Central memory CD8-positive, alpha-beta T cell (primary cell): ENCODE data around the gene ZNF708.
"Not testable (repeated sequence)": the region's sequence is repeated elsewhere in the genome, so short reads cannot be mapped to it uniquely, and the experiment has no call there.

Experiments used
- ATAC-seq: fragments of 150-1000 bp; cut with Tn5 transposase; replicated peaks from 2 replicates; pipeline ENCODE4 v1.10.0; 2022; ENCODE audit warnings: mild to moderate bottlenecking, moderate FRiP score, moderate number of reproducible peaks; ENCODE audit not compliant: poor library complexity, severe bottlenecking; ENCODE audit errors: extremely low read depth
- DNase-seq, 2 donors: peaks; one replicate each; pipeline ENCODE4 v3.0.0; 2021; ENCODE audit warnings: low spot score in 2 of 2
- H3K27ac Mint-ChIP-seq: one replicate; pipeline ENCODE4 v1.8.0; 2022; ENCODE audit warnings: low read depth, mild to moderate bottlenecking, moderate library complexity, mixed read lengths
- H3K27me3 Mint-ChIP-seq: one replicate; pipeline ENCODE4 v1.8.0; 2022; ENCODE audit warnings: mixed read lengths
- H3K36me3 Mint-ChIP-seq: one replicate; pipeline ENCODE4 v1.8.0; 2022; ENCODE audit warnings: mild to moderate bottlenecking, moderate library complexity, mixed read lengths; ENCODE audit not compliant: insufficient read depth
- H3K4me1 Mint-ChIP-seq: one replicate; pipeline ENCODE4 v1.8.0; 2022; ENCODE audit warnings: mixed read lengths
- H3K4me3 Mint-ChIP-seq: one replicate; pipeline ENCODE4 v1.8.0; 2022; ENCODE audit warnings: mild to moderate bottlenecking, moderate library complexity, mixed read lengths
- H3K9me3 Mint-ChIP-seq: one replicate; pipeline ENCODE4 v1.8.0; 2022; ENCODE audit warnings: mixed read lengths

Gene ZNF708

DNA sequence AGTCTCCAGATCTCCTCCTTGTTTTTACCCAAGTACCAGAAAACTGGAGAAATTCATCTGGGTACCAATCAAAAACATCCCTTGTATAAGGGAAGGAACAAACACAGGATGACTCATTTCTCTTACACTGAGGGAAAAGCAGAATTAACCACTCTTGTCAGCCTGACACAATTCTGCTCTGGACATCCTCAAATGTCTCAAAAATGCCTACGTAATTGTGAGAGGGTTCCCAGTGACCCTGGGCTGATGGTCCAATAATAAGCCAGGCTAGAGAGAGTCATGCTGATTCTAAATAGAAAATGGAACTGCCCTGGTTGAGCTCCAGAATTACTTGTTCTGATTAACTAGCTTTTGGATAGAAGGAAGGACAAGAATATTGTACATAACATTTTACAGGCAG is 14.5 kb downstream of the ZNF708 start:
- Mint-ChIP-seq H3K4me3 (no peak overlapping the region), H3K36me3 (peaks cover 18% of the 10 kb centered on the region), H3K4me1 (peaks cover 49% of the 10 kb centered on the region)

DNA sequence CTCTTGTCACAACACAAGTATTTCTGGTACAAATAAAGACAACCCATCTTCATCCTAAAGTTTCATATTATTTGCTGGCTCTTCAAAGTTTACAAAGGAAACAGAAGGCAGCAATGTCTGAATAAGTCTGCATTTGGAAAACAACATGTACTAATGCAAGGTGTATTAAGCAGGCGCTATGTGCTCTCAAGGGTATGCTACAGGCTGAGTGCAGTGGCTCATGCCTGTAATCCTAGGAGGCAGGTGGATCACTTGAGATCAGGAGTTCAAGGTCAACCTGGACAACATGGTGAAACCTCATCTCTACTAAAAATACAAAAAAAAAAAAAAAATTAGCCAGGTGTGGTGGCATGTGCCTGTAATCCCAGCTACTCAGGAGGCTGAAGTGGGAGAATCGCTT is 16.4 kb downstream of the ZNF708 start:
- H3K4me3 Mint-ChIP-seq, DNase-seq, ATAC-seq, H3K9me3 Mint-ChIP-seq, H3K27me3 Mint-ChIP-seq, H3K27ac Mint-ChIP-seq: not testable (repeated sequence)
- H3K36me3 Mint-ChIP-seq: peaks cover 28% of the 10 kb centered on the region
- H3K4me1 Mint-ChIP-seq: peaks cover 40% of the 10 kb centered on the region

More for the DNA sequence above, 14.5 kb downstream of the ZNF708 start:
- ATAC-seq: no peak
- H3K9me3 Mint-ChIP-seq: no peaks in the 10 kb centered on the region
- no peak overlapping the region for H3K27ac Mint-ChIP-seq
- no peaks in the 10 kb centered on the region for H3K27me3 Mint-ChIP-seq
- DNase-seq: no peak

DNA sequence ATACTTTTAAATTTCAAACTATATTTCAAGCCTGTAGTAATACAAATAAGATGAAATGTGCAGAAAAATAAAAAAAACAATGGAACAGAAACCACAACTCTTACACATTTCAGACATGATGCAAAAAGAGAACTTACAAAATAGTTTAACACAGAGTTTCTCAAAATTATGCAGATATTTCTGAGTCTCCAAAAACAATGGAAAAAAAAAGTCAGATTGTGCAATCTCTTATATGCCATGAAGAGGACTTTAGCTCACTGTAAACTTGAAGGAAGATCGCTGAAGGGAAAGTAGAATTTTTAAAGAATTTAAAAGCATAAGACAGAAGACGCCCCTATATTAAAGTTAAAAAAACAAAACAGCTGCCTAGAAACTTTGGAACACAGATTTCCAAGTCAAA is 20.4 kb downstream of the ZNF708 start:
- no peak overlapping the region for H3K4me3 Mint-ChIP-seq
- ATAC-seq (no peak), DNase-seq (no peak)
- no peaks in the 10 kb centered on the region for H3K27me3 Mint-ChIP-seq
- peaks cover 15% of the 10 kb centered on the region for H3K4me1 Mint-ChIP-seq
- no peaks in the 10 kb centered on the region for H3K9me3 Mint-ChIP-seq
- peak overlapping the region; percentile 9 for H3K27ac Mint-ChIP-seq
- peaks cover 38% of the 10 kb centered on the region for H3K36me3 Mint-ChIP-seq

DNA sequence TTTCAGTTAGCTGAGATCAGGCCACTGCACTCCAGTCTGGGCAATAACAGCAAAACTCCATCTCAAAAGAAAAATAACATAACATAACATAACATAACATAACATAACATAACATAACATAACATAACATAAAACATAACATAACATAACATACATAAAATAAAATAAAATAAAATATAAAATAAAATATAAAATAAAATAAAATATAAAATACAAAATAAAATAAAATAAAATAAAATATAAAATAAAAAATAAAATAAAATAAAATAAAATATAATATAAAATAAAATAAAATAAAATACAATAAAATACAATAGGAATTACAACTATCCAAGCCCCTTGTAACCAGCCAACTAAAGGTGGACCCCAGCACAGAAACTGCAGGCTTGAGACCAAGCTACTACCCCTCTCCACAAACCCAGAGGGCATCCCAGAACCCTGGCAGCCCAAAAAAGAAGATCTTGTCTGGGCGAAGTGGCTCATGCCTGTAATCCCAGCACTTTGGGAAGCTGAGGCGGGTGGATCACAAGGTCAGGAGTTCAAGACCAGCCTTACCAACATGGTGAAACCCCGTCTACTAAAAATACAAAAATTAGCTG is 22.2 kb downstream of the ZNF708 start:
- peaks cover 38% of the 10 kb centered on the region for H3K36me3 Mint-ChIP-seq
- H3K27me3 Mint-ChIP-seq, DNase-seq, H3K4me3 Mint-ChIP-seq, H3K9me3 Mint-ChIP-seq, H3K4me1 Mint-ChIP-seq, ATAC-seq: not testable (repeated sequence)
- H3K27ac Mint-ChIP-seq: peak overlapping the region; percentile 29

DNA sequence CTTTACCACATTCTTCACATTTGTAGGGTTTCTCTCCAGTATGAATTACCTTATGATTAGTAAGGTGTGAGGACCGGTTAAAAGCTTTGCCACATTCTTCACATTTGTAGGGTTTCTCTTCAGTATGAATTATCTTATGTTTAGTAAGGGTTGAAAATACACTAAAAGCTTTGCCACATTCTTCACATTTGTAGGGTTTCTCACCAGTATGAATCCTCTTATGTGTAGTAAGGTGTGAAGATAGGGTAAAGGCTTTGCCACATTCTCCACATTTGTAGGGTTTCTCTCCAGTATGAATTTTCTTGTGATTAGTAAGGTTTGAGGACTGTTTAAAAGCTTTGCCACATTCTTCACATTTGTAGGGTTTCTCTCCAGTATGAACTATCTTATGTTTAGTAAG is 35.4 kb downstream of the ZNF708 start:
- ATAC-seq, H3K4me1 Mint-ChIP-seq, H3K4me3 Mint-ChIP-seq, H3K27ac Mint-ChIP-seq, H3K27me3 Mint-ChIP-seq, DNase-seq: not testable (repeated sequence)
- peaks cover 19% of the 10 kb centered on the region for H3K36me3 Mint-ChIP-seq
- H3K9me3 Mint-ChIP-seq: peaks cover 10% of the 10 kb centered on the region

DNA sequence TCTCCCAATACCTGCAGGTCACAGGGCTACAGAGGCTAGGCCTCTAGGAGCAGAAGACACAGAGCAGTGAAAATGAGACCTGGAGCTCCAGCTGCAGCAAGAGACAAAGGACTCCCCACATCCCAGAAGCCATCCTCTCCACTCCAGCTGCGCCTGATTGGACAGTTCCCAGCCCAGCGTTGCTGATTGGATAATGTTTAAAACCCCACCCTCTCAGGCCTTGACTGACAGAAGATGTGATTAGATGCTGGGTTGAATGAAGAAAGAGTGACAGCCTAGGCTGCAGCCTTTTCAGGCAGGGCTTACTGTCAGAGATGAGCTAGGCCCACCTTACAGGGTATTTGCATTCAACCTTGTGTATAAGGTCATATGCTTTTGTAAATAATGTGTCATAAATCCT is 59.4 kb downstream of the ZNF708 start:
- ATAC-seq (no peak), DNase-seq (no peak)
- H3K9me3 Mint-ChIP-seq: peaks cover 14% of the 10 kb centered on the region
- H3K4me1 Mint-ChIP-seq: no peaks in the 10 kb centered on the region
- no peaks in the 10 kb centered on the region for H3K36me3 Mint-ChIP-seq
- H3K4me3 Mint-ChIP-seq: no peak overlapping the region
- H3K27me3 Mint-ChIP-seq: no peaks in the 10 kb centered on the region
- H3K27ac Mint-ChIP-seq: no peak overlapping the region

DNA sequence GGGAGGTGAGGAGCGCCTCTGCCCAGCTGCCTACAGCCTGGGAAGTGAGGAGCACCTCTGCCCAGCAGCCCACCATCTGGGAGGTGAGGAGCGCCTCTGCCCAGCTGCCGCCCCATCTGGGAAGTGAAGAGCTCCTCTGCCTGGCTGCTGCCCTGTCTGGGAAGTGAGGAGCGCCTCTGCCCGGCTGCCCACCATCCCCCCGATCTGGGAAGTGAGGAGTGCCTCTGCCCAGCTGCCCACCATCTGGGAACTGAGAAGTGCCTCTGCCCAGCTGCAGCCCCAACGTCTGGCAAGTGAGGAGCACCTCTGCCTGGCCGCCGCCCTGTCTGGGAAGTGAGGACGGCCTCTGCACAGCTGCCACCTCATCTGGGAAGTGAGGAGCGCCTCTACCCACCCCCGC is 64.3 kb downstream of the ZNF708 start:
- Mint-ChIP-seq H3K36me3 (no peaks in the 10 kb centered on the region), H3K4me3 (no peak overlapping the region), H3K27me3 (no peaks in the 10 kb centered on the region), H3K27ac (no peak overlapping the region), H3K4me1 (no peaks in the 10 kb centered on the region), H3K9me3 (peaks cover 9% of the 10 kb centered on the region)
- no peak for DNase-seq
- ATAC-seq: no peak

DNA sequence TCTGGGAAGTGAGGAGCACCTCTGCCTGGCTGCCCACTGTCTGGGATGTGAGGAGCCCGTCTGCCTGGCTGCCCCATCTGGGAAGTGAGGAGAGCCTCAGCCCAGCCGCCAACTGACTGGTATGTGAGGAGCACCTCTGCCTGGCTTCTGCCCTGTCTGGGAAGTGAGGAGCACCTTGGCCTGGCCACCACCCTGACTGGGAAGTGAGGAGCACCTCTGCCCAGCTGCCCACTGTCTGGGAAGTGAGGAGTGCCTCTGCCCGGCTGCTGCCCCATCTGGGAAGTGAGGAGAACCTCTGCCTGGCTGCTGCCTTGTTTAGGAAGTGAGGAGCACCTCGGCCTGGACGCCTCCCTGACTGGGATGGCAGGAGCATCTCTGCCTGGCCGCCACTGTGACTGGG is 64.8 kb downstream of the ZNF708 start:
- H3K9me3 Mint-ChIP-seq: peaks cover 9% of the 10 kb centered on the region

DNA sequence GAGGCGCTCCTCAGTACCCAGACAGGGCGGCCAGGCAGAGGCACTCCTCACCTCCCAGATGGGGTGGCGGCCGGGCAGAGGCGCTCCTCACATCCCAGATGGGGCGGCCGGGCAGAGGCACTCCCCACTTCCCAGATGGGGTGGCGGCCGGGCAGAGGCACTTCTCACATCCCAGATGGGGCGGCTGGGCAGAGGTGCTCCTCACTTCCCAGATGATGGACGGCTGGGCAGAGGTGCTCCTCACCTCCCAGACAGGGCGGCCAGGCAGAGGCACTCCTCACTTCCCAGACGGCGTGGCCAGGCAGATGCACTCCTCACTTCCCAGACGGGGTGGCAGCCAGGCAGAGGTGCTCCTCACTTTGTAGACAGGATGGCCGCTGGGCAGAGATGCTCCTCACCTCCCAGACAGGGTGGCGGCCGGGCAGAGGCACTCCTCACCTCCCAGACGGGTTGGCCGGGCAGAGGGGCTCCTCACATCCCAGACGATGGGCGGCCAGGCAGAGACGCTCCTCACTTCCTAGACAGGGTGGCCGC is 68.3 kb downstream of the ZNF708 start:
- not testable (repeated sequence) for DNase-seq, H3K4me1 Mint-ChIP-seq, H3K27ac Mint-ChIP-seq, H3K9me3 Mint-ChIP-seq, H3K27me3 Mint-ChIP-seq, ATAC-seq, H3K4me3 Mint-ChIP-seq, H3K36me3 Mint-ChIP-seq

More for the DNA sequence above, 64.8 kb downstream of the ZNF708 start:
- DNase-seq (no peak), ATAC-seq (no peak)
- Mint-ChIP-seq H3K4me1 (no peaks in the 10 kb centered on the region), H3K4me3 (no peak overlapping the region), H3K27me3 (no peaks in the 10 kb centered on the region), H3K27ac (no peak overlapping the region), H3K36me3 (no peaks in the 10 kb centered on the region)

DNA sequence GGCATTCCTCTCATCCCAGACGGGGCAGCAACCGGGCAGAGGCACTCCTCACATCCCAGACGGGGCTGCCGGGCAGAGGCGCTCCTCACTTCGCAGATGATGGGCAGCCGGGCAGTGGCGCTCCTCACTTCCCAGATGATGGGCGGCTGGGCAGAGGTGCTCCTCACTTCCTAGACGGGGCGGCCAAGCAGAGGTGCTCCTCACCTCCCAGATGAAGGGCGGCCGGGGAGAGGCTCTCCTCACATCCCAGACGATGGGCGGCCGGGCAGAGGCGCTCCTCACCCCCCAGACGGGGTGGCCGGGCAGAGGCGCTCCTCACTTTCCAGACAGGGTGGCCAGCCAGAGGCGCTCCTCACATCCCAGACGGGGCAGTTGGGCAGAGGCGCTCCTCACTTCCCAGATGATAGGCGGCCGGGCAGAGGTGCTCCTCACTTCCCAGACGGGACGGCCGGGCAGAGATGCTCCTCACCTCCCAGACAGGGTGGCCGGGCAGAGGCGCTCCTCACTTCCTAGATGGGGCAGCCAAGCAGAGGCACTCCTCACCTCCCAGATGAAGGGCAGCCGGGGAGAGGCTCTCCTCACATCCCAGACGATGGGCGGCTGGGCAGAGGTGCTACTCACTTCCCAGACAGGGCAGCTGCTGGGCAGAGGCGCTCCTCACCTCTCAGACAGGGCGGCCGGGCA is 68.9 kb downstream of the ZNF708 start:
- no peak for DNase-seq
- Mint-ChIP-seq H3K4me3 (no peak overlapping the region), H3K36me3 (no peaks in the 10 kb centered on the region), H3K27me3 (no peaks in the 10 kb centered on the region), H3K27ac (no peak overlapping the region), H3K4me1 (no peaks in the 10 kb centered on the region), H3K9me3 (peaks cover 9% of the 10 kb centered on the region)
- ATAC-seq: no peak

DNA sequence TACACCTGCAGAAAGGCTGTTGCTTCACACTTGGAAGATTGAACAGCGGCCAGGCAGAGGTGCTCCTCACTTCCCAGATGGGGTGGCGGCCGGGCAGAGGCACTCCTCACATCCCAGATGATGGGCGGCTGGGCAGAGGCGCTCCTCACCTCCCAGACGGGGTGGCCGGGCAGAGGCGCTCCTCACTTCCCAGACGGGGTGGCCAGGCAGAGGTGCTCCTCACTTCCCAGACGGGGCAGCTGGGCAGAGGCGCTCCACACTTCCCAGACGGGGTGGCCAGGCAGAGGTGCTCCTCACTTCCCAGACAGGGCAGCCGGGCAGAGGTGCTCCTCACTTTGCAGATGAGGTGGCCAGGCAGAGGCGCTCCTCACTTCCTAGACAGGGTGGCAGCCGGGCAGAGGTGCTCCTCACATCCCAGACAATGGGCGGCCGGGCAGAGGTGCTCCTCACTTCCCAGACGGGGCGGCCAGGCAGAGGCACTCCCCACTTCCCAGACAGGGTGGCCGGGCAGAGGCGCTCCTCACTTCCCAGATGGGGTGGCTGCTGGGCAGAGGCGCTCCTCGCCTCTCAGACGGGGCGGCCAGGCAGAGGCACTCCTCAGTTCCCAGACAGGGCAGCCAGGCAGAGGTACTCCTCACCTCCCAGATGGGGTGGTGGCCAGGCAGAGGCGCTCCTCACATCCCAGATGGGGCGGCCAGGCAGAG is 69.6 kb downstream of the ZNF708 start:
- not testable (repeated sequence) for H3K4me1 Mint-ChIP-seq, ATAC-seq, H3K9me3 Mint-ChIP-seq, DNase-seq, H3K36me3 Mint-ChIP-seq, H3K27me3 Mint-ChIP-seq, H3K27ac Mint-ChIP-seq, H3K4me3 Mint-ChIP-seq

DNA sequence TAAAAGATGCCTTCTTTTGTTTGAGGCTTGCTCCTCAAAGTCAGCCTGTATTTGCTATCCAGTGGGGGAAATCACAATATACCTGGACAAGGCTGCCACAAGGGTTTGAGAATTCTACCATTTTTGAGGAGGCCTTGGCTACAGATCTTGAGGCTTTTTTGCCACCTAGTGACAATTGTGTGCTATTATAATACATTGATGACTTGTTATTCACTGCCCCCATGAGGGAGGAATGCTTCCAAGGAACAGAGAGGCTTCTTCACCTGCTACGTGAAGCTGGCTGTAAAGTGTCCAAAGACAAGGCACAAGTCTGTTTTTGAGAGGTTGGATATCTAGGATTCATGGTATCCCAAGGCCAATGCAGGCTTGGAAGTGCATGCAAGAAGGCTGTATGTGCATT is 72.5 kb downstream of the ZNF708 start:
- H3K27me3 Mint-ChIP-seq: no peaks in the 10 kb centered on the region
- DNase-seq (no peak), ATAC-seq (no peak)
- no peak overlapping the region for H3K4me3 Mint-ChIP-seq
- peaks cover 6% of the 10 kb centered on the region for H3K4me1 Mint-ChIP-seq
- peaks cover 6% of the 10 kb centered on the region for H3K9me3 Mint-ChIP-seq
- no peak overlapping the region for H3K27ac Mint-ChIP-seq
- H3K36me3 Mint-ChIP-seq: no peaks in the 10 kb centered on the region
